Measurements from ENCODE around the gene FUOM.

GRCh38 chr10:133364645-133365431 lies 7.0 kb upstream of the FUOM start:
- TF ChIP-seq CTCF (IDR thresholded peaks at IDR 0.05) (no peak), POLR2A (IDR thresholded peaks at IDR 0.05) (no peak)

Measured in testis (tissue), 2 donors.